Adrenal gland (tissue), 12 donors: ENCODE measurements around the gene ELK4. TPM values are rescaled to one million over a fixed set of nuclear protein-coding genes. Genes with fewer than 3 reads are reported as not detected.

Source experiments
- DNase-seq, 7 donors: peaks; one replicate each; pipeline ENCODE4 v3.0.0-alpha.2; 2019 to 2020
- H3K27ac ChIP-seq, 5 donors: fragments of 200-600 bp; sonication (generic) in 4 of 5; 1 replicate in 3 of 5; 2 replicates in 2 of 5; pipeline versions ENCODE4 v1.5.1 to v1.8.0; 2016 to 2020; ENCODE audit warnings: mild to moderate bottlenecking in 1 of 5
- H3K27me3 ChIP-seq: fragments of 200-600 bp; 2 replicates; pipeline ENCODE4 v1.8.0; 2021
- H3K36me3 ChIP-seq, 2 donors: fragments of 200-600 bp; replicated peaks in 1 of 2; 1 replicate in 1 of 2; 2 replicates in 1 of 2; pipeline versions ENCODE4 v1.5.1 to v1.8.0; 2018 to 2022
- H3K4me1 ChIP-seq, 2 donors: fragments of 200-600 bp; replicated peaks in 1 of 2; 1 replicate in 1 of 2; 2 replicates in 1 of 2; pipeline versions ENCODE4 v1.5.1 to v1.8.0; 2018 to 2021
- H3K4me3 ChIP-seq, 4 donors: fragments of 200-600 bp; sonication (generic) in 3 of 4; one replicate each; pipeline ENCODE4 v1.5.1; 2016 to 2018
- H3K9me3 ChIP-seq, 3 donors: fragments of 200-600 bp; sonication (generic) in 1 of 3; replicated peaks in 1 of 3; 1 replicate in 2 of 3; 2 replicates in 1 of 3; pipeline versions ENCODE4 v1.5.1 to v1.8.0; 2016 to 2021
- CTCF ChIP-seq, 6 experiments: fragments of 450-650 bp in 4 of 6; fragments of 200-600 bp in 2 of 6; sonication (generic) in 1 of 6; IDR thresholded peaks; 1 replicate in 5 of 6; 2 replicates in 1 of 6; pipeline versions ENCODE4 v1.5.1 to v1.8.0; 2016 to 2021; ENCODE audit warnings: antibody characterized with exemption in 6 of 6, mild to moderate bottlenecking in 2 of 6, moderate library complexity in 1 of 6
- POLR2A ChIP-seq, 2 donors: fragments of 450-650 bp; IDR thresholded peaks; one replicate each; pipeline ENCODE4 v1.6.1; 2017; ENCODE audit warnings: antibody characterized with exemption in 2 of 2, mild to moderate bottlenecking in 2 of 2, moderate library complexity in 1 of 2
- WGBS, 4 donors: extraction: QIAGEN DNeasy Blood & Tissue Kit in 2 of 4; methylation state at CpG; one replicate each; pipeline versions ENCODE4 v1.1.5 to v1.1.7; 2013 to 2017; 5-methylcytosine and 5-hydroxymethylcytosine counted together
- intact Hi-C, 2 donors: fragments of 100-400 bp; cut with DNase I; formaldehyde crosslinking; loops; one replicate each; pipeline versions ENCODE4 v1.14.1 to v1.15.0; 2022 to 2023
- polyA plus RNA-seq, 3 donors: library from polyadenylated mRNA; stranded (reverse); fragments of 200-250 nt in 2 of 3; fragments of 350-450 nt in 1 of 3; fragmentation: Illumina TruSeq in 1 of 3; extraction: RNeasy Lipid Tissue Mini Kit (QIAGEN cat#74804) in 1 of 3; gene quantifications; one replicate each; pipeline ENCODE4 v1.2.3, GENCODE V29; 2013 to 2014
- total RNA-seq, 9 donors: library from RNA; depleted of rRNA in 4 of 9; stranded (reverse); fragments of >200 nt in 4 of 9; fragments of 120-200 nt in 1 of 9; fragmentation: NEBNext Ultra II Directional in 1 of 9; extraction: Animal tissue kit (Norgen Biotek cat#: 25700) in 1 of 9; gene quantifications; one replicate each; pipeline versions ENCODE4 v1.1.0 to v1.2.4, GENCODE V29; 2013 to 2023
- donor health status: healthy with polysubstance abuse.
- donor health status: Bipolar disorder and iron deficiency.
- donor health status: DM: yes; HTN: yes; CAD: no.
- donor health status: DM: no; HTN: no; CAD: no.
- donor health status: DM: no; HTN: no; CAD: no.
- donor health status: DM: yes; HTN: yes; CAD: no.

ELK4 gene
- total and polyA plus RNA-seq, 12 donors, result 3.6 to 40.2 (median 14.0) TPM

- Histone ChIP-seq H3K27ac (no peak overlapping the region), H3K4me1 (peaks cover 0 to 13% of the 10 kb centered on the region in 2 donors), H3K9me3 (no peaks in the 10 kb centered on the region), H3K27me3 (no peaks in the 10 kb centered on the region), H3K4me3 (no peak overlapping the region), H3K36me3 (no peaks in the 10 kb centered on the region)
- DNase-seq, result peak in 3 of 7 donors; percentile 4 to 15 (median 7)
- TF ChIP-seq CTCF (IDR thresholded peaks at IDR 0.05) (no peak), POLR2A (IDR thresholded peaks at IDR 0.05) (no peak)
- 83 to 100% (median 94%) methylated on average over 1 of the region's 1 CpG for WGBS, 4 donors
- intact Hi-C loops, result loop anchor here in 1 of 2 donors (5.0 kb wide), 2 partner anchors 37 to 68 kb away; partner anchors contain the start of gene ELK4
Measured at GRCh38 chr1:205594846-205595245, 37.0 kb downstream of the ELK4 start.

- Histone ChIP-seq H3K36me3 (no peaks in the 10 kb centered on the region), H3K9me3 (no peaks in the 10 kb centered on the region), H3K4me1 (peaks cover 0 to 7% of the 10 kb centered on the region in 2 donors), H3K27me3 (no peaks in the 10 kb centered on the region), H3K27ac (no peak overlapping the region), H3K4me3 (no peak overlapping the region)
- peak in 3 of 7 donors; percentile 5 to 41 (median 13) for DNase-seq
- intact Hi-C loops, result loop anchor here in 1 of 2 donors (5.0 kb wide), 2 partner anchors 38 to 67 kb away; partner anchors contain the start of gene ELK4
- no peak for TF ChIP-seq CTCF (IDR thresholded peaks at IDR 0.05)
- TF ChIP-seq POLR2A (IDR thresholded peaks at IDR 0.05), result no peak
- WGBS, 4 donors, result 48 to 62% (median 55%) methylated on average over 5 to 6 of the region's 6 CpGs
Measured at GRCh38 chr1:205593967-205594366, 37.8 kb downstream of the ELK4 start.

DNA sequence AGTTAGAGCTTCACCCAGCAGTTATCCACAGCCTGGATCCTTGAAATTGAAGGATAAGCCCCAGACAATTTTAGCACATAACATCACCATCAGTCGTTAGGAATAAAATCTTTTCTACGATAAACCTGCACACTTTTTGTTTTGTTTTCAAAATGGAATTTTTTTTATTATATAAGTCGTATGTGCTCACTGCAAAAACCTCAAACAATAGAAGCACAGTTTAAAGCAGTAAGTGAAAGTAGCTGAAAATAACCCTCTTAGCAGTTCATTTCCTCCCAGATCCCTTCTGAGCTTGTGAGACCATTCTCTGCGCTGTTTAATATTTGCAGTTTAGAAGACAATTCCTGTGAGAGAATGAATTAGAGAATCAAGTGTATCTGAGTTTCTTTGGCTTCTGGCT lies 38.3 kb downstream of the ELK4 start:
- Histone ChIP-seq H3K27me3 (no peaks in the 10 kb centered on the region), H3K9me3 (no peaks in the 10 kb centered on the region), H3K27ac (no peak overlapping the region), H3K4me1 (peaks cover 0 to 4% of the 10 kb centered on the region in 2 donors), H3K4me3 (no peak overlapping the region), H3K36me3 (no peaks in the 10 kb centered on the region)
- WGBS, 4 donors, result 56 to 68% (median 61%) methylated on average over 4 of the region's 4 CpGs
- TF ChIP-seq CTCF (IDR thresholded peaks at IDR 0.05) (no peak), POLR2A (IDR thresholded peaks at IDR 0.05) (no peak)
- intact Hi-C loops, result loop anchor here in 1 of 2 donors (5.0 kb wide), 2 partner anchors 39 to 66 kb away; partner anchors contain the start of gene ELK4
- peak in 1 of 7 donors; percentile 2 for DNase-seq

DNA sequence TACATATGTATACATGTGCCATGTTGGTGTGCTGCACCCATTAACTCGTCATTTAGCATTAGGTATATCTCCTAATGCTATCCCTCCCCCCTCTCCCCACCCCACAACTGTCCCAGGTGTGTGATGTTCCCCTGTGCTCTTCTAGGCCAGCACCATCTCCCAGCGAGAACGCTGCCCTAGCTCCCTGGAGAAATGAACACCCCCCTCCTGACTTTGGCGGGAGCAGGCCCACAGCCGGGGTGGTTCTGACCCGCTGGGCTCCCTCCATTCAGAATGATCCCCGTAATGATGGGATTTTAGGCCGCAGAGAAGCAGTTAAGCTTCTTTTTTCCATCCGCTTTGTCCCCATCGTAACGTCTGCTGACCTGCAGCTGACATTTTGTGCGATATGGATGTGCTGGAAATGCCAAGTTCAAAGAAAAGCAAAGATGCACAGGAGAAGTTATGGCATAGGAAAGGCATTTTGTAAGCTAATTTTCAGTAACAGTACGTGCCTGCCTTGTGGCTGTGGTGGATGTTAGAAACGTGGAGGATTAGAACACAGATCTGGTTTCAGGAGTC lies 39.3 kb downstream of the ELK4 start:
- no peaks in the 10 kb centered on the region for H3K27me3 ChIP-seq
- no peaks in the 10 kb centered on the region for H3K36me3 ChIP-seq
- intact Hi-C loops, result loop anchor here in 1 of 2 donors (5.0 kb wide), 2 partner anchors 40 to 65 kb away; partner anchors contain the start of gene ELK4
- peak in 3 of 7 donors; percentile 8 to 48 (median 19) for DNase-seq
- peaks cover 0 to 4% of the 10 kb centered on the region in 2 donors for H3K4me1 ChIP-seq
- no peak overlapping the region for H3K4me3 ChIP-seq
- no peak overlapping the region for H3K27ac ChIP-seq
- H3K9me3 ChIP-seq, result no peaks in the 10 kb centered on the region
- 76 to 83% (median 78%) methylated on average over 12 to 14 of the region's 14 CpGs for WGBS, 4 donors
- TF ChIP-seq POLR2A (IDR thresholded peaks at IDR 0.05) (no peak), CTCF (IDR thresholded peaks at IDR 0.05) (no peak)
